Erythroblast (primary cell): ENCODE results near the gene TBCEL.

Experiments used
- GATA1 ChIP-seq: IDR thresholded peaks from 2 replicates; pipeline ENCODE4 v1.6.1; 2011; ENCODE audit warnings: low read depth, mild to moderate bottlenecking, control low read depth, low read length, moderate library complexity
- POLR2A ChIP-seq: IDR thresholded peaks from 2 replicates; pipeline ENCODE4 v1.6.1; 2011; ENCODE audit warnings: mild to moderate bottlenecking, low read length

DNA sequence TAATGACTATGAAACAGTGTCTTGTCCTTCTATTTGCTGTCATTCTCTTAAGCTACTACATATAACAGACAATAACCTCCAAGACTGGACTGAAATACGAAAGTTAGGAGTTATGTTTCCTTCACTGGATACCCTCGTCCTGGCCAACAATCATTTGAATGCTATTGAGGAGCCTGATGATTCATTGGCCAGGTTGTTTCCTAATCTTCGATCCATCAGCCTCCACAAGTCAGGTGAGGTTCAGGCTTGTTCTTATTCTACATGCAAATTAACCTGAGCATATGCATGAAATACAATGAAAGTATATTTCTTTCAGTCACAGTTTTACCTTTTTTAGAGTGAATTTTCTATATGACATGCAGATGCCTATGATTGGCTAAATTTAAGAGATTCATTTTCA lies 31.2 kb downstream of the TBCEL start:
- TF ChIP-seq POLR2A (no peak), GATA1 (no peak)
